Brain pericyte (primary cell): ENCODE results near the gene INTS6.

Source experiments
- DNase-seq: peaks from one replicate; pipeline ENCODE4 v3.0.0-alpha.2; 2012; ENCODE audit warnings: low read depth, low spot score

INTS6 gene

GRCh38 chr13:51342706-51343105 lies 110.1 kb downstream of the INTS6 start:
- no peak for DNase-seq

- DNase-seq, result no peak
Observed at GRCh38 chr13:51341791-51342190, 111.0 kb downstream of the INTS6 start.

- DNase-seq, result no peak
Observed at GRCh38 chr13:51341232-51341631, 111.6 kb downstream of the INTS6 start.

- no peak for DNase-seq
Observed at GRCh38 chr13:51339952-51340732, 112.7 kb downstream of the INTS6 start.

GRCh38 chr13:51339354-51339753 lies 113.5 kb downstream of the INTS6 start, which contains the start of gene SERPINE3:
TSS of gene SERPINE3 (plus strand) at chr13:51339691. CDS start at chr13:51341092, 1,401 bp downstream.
- no peak for DNase-seq

GRCh38 chr13:51336746-51337145 lies 116.1 kb downstream of the INTS6 start:
- no peak for DNase-seq

- DNase-seq, result no peak
Observed at GRCh38 chr13:51333826-51334225, 119.0 kb downstream of the INTS6 start.

- DNase-seq, result no peak
Observed at GRCh38 chr13:51333421-51333820, 119.4 kb downstream of the INTS6 start.

- DNase-seq, result no peak
Observed at GRCh38 chr13:51332566-51333361, 120.1 kb downstream of the INTS6 start.

- no peak for DNase-seq
Observed at GRCh38 chr13:51331354-51331861, 121.4 kb downstream of the INTS6 start.

- DNase-seq, result no peak
Observed at GRCh38 chr13:51330791-51331190, 122.0 kb downstream of the INTS6 start.

- DNase-seq, result no peak
Observed at GRCh38 chr13:51329606-51330005, 123.2 kb downstream of the INTS6 start.

GRCh38 chr13:51328488-51328887 lies 124.3 kb downstream of the INTS6 start:
- DNase-seq, result no peak

GRCh38 chr13:51327961-51328360 lies 124.9 kb downstream of the INTS6 start:
- DNase-seq, result no peak

- DNase-seq, result no peak
Observed at GRCh38 chr13:51326777-51327176, 126.1 kb downstream of the INTS6 start.

- no peak for DNase-seq
Observed at GRCh38 chr13:51325837-51326236, 127.0 kb downstream of the INTS6 start.

- DNase-seq, result no peak
Observed at GRCh38 chr13:51324714-51325420, 128.0 kb downstream of the INTS6 start.

- DNase-seq, result no peak
Observed at GRCh38 chr13:51323824-51324511, 128.9 kb downstream of the INTS6 start.

- DNase-seq, result no peak
Observed at GRCh38 chr13:51322826-51323225, 130.0 kb downstream of the INTS6 start.

- DNase-seq, result no peak
Observed at GRCh38 chr13:51321836-51322235, 131.0 kb downstream of the INTS6 start.

- DNase-seq, result no peak
Observed at GRCh38 chr13:51318876-51319275, 134.0 kb downstream of the INTS6 start.
